Measurements from ENCODE around the gene FAM240A.

FAM240A gene

GRCh38 chr3:46628901-46629369, 16.6 kb downstream of the FAM240A start:
- DNase-seq = no peak

GRCh38 chr3:46629551-46630517, 17.5 kb downstream of the FAM240A start:
- DNase-seq = peak; percentile 83

- no peak for DNase-seq
These were observed 20.5 kb downstream of the FAM240A start for GRCh38 chr3:46632792-46633191.

GRCh38 chr3:46634856-46635255, 22.5 kb downstream of the FAM240A start:
- no peak for DNase-seq

DNA sequence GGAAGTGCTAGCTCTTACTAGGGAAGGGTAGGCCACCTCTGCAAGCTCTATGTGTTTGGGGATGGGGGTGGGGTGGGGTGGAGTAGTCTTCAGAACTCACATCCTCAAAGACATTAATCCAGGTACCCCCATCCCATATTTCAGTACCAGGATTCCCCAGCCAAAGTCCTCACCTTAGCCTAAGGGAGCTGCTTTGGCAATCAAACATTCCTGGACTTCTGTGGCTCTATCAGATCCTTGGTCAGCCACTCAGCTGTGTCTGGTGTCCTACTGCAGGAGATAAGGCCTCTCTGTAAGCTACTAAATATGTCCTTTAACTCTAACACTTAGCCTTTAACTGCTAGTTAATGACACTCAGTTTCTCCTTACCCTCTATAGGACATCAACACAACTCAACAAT, 26.9 kb downstream of the FAM240A start:
- no peak for DNase-seq

- no peak for DNase-seq
These were observed 28.6 kb downstream of the FAM240A start for GRCh38 chr3:46640927-46641326.

GRCh38 chr3:46642971-46643370, 30.6 kb downstream of the FAM240A start:
- no peak for DNase-seq

DNA sequence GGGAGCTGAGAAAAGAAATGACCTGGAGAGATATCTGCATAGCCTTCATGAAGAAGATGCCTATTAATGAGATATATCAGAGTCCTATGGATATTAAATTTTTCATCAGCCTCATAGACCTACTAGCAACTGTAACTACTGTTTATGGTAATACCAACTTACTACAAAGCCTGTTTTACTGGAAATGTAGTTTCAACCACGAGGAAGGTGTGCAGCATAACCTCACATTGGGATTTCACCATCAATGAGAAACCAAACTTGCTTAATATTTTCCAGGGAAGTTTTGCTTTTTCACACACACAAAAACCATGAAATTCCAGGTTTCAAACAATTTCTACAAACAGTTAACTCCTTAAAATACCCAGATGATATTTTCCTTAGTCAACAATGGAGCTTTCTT, 31.4 kb downstream of the FAM240A start:
- DNase-seq = no peak

DNA sequence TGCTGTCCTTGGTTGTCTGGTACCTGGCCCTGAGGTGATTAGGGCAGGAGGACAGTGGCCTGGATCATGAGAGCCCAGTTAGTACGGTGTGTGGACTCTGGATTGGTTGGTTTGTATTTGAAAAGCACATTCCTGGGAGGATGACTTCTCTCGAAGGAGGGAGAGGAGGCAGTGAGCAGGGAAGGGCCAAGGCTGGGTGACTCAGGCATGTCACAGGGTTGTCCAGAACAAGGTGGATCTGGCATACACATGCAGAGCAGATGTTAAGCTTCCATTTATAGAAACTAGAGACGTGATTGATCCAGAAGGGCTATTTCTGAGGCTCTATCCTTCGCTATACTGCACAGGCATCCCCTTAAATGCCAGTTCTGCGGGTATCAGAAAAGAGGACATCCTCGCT, 34.4 kb downstream of the FAM240A start:
- no peak for DNase-seq

DNA sequence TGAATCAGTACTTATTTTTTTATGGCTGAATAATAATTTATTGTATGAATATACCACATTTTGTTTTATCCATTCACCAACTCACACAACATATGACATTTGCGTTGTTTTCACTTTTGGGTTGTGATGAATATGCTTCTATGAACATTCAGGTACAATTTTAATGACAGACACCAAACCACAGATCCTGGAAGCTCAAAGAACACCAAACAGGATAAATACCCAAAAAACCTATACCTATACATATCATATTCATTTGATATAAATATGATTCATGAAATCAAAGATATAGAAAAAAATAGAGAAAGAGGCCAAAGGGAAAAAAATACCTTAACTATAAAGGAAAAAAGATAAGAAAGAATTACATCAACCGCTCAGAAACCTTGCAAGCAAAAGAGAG, 35.8 kb downstream of the FAM240A start:
- no peak for DNase-seq

GRCh38 chr3:46649436-46649835, 37.1 kb downstream of the FAM240A start:
- no peak for DNase-seq

DNA sequence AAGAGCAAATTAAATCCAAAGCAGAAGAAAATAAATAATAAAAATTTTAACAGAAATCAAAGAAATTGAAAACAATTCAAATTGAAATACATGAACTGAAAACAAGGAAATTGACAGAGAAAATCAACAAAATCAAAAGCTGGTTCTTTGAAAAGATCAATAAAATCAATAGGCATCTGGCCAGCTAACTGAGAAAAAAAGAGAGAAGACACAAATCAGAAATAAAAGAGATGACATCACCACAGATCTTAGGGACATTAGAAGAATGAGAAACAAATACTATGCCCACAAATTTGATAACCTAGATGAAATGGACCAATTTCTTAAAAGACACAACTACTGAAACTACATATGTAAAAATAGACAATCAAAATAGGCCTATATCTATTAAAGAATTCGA, 38.8 kb downstream of the FAM240A start:
- DNase-seq = no peak

DNA sequence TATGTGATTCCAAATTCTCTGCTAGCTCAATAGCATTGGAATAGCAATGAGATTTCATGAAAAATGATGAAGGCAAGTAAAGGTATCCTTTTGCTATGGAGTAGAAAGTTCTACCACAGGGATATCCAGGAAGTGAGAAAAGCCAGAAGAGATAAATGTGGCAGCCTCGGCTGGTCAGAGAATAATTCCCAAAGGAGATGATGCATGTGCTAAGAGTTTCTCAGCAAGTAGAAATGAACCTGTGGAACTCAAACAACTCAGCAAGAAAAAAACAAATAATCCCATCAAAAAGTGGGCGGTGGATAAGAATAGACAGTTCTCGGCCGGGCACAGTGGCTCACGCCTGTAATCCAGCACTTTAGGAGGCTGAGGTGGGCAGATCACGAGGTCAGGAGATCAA, 42.9 kb downstream of the FAM240A start:
- DNase-seq = no peak

DNA sequence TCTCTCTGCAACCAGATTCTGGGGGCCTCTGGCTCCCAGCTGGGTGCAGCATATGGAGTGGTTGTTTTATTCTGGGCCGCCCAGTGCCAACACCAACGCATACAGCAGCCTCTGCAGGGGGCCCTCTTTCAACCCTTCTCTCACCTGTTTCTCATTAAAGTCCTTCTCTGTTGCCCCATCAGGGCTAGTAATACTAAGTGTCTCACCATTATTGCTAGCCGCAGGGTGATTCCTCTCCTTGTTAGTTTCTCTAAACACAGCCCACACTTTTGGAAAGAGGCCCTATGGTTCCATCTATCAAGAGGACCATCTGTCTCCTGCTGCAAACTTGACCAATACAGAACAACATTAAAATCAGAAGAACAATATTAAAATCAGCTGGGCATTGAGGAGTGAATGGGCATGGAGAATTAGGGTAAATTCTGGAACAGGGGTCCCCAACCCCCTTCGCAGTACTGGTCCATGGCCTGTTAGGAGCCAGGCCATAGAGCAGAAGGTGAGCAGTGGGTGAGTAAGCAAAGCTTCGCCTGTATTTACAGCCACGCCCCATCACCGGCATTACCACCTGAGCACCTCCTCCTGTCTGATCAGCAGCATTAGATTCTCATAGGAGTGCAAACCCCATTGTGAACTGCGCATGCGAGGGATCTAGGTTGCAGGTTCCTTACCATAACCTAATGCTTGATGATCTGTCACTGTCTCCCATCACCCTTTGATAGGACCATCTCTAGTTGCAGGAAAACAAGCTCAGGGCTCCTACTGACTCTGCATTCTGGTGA, 44.6 kb downstream of the FAM240A start:
- DNase-seq = no peak

DNA sequence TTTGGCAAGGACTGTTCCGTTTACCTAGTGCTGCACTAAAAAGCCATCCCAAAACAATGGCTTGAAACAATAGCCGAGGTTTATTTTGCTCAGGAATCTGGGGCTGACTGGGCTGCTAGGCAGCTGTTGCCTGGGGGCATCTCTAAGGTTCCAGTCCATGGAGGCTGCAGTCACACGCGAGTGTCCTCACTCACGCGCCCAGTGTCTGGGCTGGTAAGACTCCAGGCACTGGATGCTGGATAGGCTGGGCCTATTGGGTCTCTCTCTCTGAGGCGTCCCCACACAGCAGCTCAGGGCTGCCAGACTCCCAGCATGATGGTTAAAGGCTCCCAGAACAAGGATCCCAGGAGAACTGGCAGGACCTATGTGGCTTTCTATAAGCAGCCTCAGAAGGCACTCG, 47.0 kb downstream of the FAM240A start:
- no peak for DNase-seq

GRCh38 chr3:46660003-46660402, 47.7 kb downstream of the FAM240A start:
- DNase-seq = no peak

- no peak for DNase-seq
These were observed 48.5 kb downstream of the FAM240A start for GRCh38 chr3:46660543-46661523.

DNA sequence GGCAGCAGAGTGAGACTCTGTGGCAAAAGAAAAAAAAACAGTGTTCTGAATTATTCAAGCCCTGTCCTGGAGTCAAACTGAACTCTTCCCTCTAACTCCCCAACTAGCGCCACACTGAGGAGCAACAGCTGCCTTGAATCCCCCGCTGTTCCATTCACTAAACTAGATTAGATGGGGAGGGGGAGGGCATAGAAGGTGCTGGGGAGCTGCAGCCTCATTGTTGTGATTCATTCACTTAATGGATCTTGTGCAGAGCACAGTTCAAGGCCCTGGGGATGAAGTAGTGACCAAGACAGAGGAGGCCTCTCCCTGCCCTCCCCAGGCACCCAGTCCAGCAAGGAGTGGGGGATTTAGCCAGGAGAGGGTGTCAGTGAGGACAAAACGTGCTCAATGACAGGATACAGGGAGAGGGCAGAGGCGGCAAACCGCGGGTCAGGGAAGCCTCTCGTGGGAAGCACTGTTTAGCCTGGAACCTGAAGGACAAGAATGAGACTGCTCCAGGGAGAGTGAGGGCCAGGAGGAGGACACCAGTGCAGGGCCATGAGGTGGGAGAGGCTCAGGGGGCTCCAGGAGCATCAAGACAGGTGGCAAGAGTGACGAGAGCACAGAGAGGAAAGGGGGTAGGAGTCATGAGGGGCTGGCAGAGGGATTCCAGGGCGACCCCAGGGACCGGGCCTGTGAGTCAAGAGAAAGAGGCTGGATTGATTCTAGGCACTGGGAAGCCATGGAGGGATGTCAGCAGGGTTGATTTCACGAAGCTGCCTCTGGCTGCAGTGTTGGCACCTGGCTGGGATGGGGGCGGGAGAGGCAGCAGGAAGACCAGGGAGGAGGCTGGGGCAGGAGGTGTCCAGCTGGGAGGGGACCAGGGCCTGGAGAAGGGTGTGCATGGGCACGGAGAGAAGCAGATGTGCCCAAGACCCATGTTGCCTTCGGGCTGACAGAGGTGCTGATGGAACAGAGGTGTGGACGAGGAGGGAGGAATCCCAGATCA, 49.7 kb downstream of the FAM240A start:
- DNase-seq = no peak

- DNase-seq = no peak
These were observed 50.6 kb downstream of the FAM240A start for GRCh38 chr3:46662771-46663551.

DNA sequence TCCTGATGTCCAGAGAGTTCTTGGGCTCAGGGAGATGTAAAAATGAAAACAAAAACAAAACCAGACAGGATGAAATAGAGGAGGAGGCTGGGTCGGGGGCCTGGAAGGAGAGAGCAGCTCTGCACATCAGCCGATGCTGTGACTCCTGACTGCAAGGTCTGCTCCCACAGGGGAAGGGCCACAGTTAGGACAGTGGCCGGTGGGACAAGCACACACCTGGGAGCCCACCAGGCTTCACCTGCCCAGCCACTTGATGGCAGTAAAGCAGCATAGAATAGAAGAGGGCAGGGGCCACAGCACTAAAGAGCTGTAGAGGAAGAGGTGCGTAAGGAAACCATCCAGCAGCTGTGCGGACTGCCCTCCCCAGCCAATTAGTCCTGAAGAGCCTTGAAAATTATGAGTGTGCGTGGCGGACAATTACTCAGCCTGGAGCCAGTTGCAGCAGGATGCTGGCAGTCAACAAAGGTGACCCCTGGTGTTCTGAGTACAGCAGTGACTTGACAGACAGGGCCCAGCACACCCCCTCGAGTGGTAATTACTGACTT, 51.3 kb downstream of the FAM240A start:
- DNase-seq = no peak

Measured in activated naive CD4-positive, alpha-beta T cell treated with anti-CD3 and anti-CD28 coated beads, Interleukin-2, amount 50 U/mL, for 16 hours (primary cell).